Panc1 (cell line): ENCODE data around the gene CUX1.

Experiments
- CTCF ChIP-seq: fragments of 450-650 bp; IDR thresholded peaks from 2 replicates; pipeline ENCODE4 v1.5.1; 2017; ENCODE audit warnings: mild to moderate bottlenecking
- REST ChIP-seq, 2 experiments: IDR thresholded peaks; 2 replicates each; pipeline ENCODE4 v1.6.1; 2011 to 2012; ENCODE audit warnings: low read depth in 2 of 2, control low read depth in 1 of 2, low read length in 1 of 2, mild to moderate bottlenecking in 1 of 2, moderate library complexity in 1 of 2; ENCODE audit not compliant: insufficient read depth in 1 of 2

- TF ChIP-seq CTCF (no peak), REST (IDR thresholded peaks at IDR 0.05; ENCODE audit: insufficient read depth in 1 of 2, low read depth in 2 of 2, low read length in 1 of 2) (no peak)
These were observed 302.5 kb downstream of the CUX1 start for GRCh38 chr7:102119925-102120324.
